Amniotic stem cell (primary cell): Measurements from ENCODE around the gene TRIM56.
"Not testable (repeated sequence)": the region's sequence is repeated elsewhere in the genome, so short reads cannot be mapped to it uniquely, and the experiment has no call there.

ENCODE experiments used
- DNase-seq: peaks from one replicate; lab custom pipeline; 2025; lab: John Stamatoyannopoulos, UW

TRIM56 gene

GRCh38 chr7:101092266-101092905, 7.1 kb downstream of the TRIM56 start:
- not testable (repeated sequence) for DNase-seq

DNA sequence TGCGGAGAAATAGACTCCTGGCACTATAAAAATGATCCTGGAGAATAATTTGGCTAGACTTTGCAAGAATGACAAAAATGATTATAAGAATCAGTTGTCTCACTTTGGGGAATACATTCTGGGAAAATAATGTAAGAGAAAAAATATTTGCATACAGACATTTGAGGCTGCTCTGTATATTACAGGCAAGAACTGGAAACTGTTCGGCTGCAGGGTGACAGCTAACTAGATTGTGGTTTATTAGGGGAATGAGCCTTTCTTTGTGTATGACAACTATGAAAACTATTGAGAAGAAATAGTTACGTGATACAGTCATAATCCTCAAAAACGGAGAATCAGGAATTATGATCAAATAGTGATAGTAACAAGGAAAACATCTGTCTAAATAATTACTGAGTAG, 8.6 kb downstream of the TRIM56 start:
- DNase-seq, result peak; percentile 68

- DNase-seq, result no peak
These were observed 9.1 kb downstream of the TRIM56 start for GRCh38 chr7:101094376-101094775.

- no peak for DNase-seq
These were observed 9.6 kb downstream of the TRIM56 start for GRCh38 chr7:101094791-101095375.

- DNase-seq, result no peak
These were observed 11.2 kb downstream of the TRIM56 start for GRCh38 chr7:101096331-101096956.

- no peak for DNase-seq
These were observed 11.7 kb downstream of the TRIM56 start for GRCh38 chr7:101096957-101097347.

DNA sequence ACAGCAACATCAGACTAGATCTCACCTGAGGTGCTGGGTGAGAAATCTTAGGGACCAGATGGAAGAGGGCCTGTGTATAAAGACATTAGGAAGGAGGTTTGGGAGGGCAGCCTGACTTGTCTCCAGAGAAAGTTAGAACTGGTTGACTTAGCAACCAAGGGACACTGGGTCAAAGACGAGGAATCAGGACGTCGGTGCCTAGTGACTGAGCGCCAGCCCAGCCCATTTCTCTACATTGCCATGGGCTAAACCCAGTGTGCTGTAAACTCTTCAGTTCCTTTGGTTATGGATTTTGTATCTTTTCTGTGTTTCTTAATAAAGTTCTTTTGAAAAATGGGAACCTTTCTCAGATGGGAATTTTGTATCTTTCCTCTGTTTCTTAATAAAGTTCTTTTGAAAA, 12.3 kb downstream of the TRIM56 start:
- DNase-seq, result no peak

DNA sequence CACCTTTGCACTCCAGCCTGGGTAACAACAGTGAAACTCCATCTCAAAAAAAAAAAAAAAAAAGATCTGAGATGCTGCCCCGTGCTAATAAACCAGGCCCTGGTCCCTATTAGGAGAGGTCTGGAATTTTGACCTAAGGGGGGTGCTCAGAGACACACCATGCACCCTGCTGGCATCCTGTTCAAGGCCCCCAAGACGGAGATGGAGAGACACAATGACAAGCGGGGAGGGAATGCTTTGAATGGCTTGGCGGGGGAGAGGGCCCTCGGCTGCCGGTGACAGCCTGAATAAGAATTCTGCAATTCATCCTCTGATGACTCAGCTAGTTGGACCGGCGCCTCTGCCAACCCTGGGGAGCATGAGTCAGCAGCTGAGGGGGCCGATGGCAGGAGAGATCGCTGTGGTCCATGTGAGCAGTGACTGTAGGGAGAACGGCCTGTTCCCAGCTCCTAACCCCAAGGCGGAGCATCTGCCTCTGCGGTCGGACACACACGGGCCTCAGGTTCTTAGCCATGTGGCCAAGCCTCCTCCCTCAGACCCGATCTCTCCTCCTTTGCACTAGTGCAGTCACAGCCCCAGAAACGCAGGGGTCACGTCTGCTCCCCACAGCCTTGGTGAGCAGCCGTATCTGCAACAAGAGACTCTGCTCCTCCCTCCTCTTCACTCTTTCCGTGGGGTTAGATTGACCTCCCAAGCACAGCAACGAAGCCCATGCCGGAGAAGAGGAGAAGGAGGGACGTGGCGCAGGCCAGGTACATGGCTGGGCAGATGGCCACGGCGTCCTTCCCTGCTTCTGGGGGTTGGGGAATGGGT, 14.9 kb downstream of the TRIM56 start:
- peak; percentile 95 for DNase-seq

GRCh38 chr7:101100858-101101847, 15.9 kb downstream of the TRIM56 start:
- no peak for DNase-seq

GRCh38 chr7:101102026-101102425, 16.7 kb downstream of the TRIM56 start:
- no peak for DNase-seq

GRCh38 chr7:101103701-101104100, 18.4 kb downstream of the TRIM56 start:
- DNase-seq, result not testable (repeated sequence)

GRCh38 chr7:101104193-101104713, 19.0 kb downstream of the TRIM56 start:
- no peak for DNase-seq

- no peak for DNase-seq
These were observed 19.5 kb downstream of the TRIM56 start for GRCh38 chr7:101104799-101105198.

DNA sequence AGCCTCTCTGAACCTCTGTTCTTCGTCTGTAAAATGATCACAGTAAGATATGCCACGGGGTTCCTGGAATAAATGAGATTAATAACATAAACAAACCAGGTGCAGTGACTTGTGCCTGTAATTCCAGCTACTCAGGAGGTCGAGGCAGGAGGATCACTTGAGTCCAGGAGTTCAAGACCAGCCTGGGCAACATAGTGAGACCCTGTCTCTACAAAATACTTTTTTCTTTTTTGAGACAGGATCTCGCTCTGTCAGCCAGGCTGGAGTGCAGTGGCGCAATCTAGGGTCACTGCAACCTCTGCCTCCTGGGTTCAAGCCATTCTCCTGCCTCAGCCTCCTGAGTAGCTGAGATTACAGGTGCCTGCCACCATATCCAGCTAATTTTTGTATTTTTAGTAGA, 20.0 kb downstream of the TRIM56 start:
- not testable (repeated sequence) for DNase-seq

DNA sequence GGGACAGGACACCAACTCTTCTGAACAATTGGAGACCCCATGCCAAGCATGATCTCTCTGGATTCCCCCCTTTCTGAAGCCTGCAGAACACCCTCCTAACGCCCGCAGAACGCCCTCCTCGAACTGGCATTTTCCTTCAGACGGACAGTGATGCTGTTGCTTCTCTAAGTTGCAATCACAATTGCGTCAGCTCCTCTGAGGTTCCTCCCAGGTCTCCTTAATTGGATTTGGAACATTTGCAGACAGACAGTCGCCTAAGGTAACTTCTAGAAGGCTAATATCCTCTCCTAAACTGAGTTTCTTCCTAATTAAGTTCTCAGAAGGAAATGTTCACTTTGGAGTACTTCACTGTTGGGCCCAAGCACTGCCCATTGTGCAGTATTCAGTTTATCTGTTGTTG, 21.1 kb downstream of the TRIM56 start:
- DNase-seq, result no peak

- DNase-seq, result no peak
These were observed 23.1 kb downstream of the TRIM56 start for GRCh38 chr7:101108330-101108857.

- DNase-seq, result no peak
These were observed 23.7 kb downstream of the TRIM56 start for GRCh38 chr7:101108961-101109360.

- DNase-seq, result no peak
These were observed 24.1 kb downstream of the TRIM56 start for GRCh38 chr7:101109368-101109767.

- DNase-seq, result no peak
These were observed 26.0 kb downstream of the TRIM56 start for GRCh38 chr7:101111261-101111660.

- DNase-seq, result no peak
These were observed 27.0 kb downstream of the TRIM56 start for GRCh38 chr7:101112233-101112632.

- DNase-seq, result not testable (repeated sequence)
These were observed 27.9 kb downstream of the TRIM56 start for GRCh38 chr7:101113140-101113539.
